RCC 7860 (cell line): ENCODE results near the gene MYL11.
"Not testable (repeated sequence)": the region's sequence is repeated elsewhere in the genome, so short reads cannot be mapped to it uniquely, and the experiment has no call there.

Experiments used
- DNase-seq: peaks from one replicate; pipeline ENCODE4 v3.0.0-alpha.2; 2015; ENCODE audit warnings: low spot score
- FAIRE-seq: peaks from 2 replicates; lab custom pipeline; 2012; peaks lifted over from hg19 to GRCh38; lab: Jason Lieb, UNC

Gene MYL11

GRCh38 chr16:30395155-30395991 is 20.8 kb downstream of the MYL11 start, which contains the start of gene ZNF48:
Gene ZNF48 (plus strand): TSS chr16:30395420. CDS start chr16:30395795, 375 bp downstream.
- peak; percentile 36 for DNase-seq
- FAIRE-seq, result no peak

DNA sequence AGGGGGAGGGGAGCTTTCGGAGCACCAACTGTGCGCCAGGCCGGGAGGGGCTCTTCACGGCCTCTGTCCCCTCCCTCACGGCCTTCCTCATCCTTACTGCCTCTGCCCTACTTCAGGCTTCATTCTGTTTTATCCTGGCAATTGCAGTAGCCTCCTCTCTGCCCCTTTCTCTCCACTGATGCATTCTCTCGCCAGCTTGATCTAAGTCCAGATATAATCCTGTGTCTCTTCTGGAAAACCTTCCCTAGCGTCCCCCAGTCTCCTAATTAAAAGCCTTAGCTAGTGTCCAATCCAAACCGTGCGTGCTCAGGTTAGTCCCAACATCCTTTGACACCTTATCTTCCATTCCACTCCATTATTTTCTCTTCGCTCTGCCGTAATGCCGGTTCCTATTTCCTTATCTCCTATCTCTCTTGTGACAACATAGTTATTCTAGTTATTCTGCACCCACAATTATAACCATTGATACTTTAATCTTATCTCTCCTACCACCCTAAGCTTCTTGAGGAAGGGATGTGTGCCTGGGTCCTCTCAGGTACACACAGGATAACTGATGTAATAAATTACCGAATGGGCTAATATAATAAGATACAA is 21.5 kb downstream of the MYL11 start:
- no peak for DNase-seq
- FAIRE-seq, result no peak

GRCh38 chr16:30396627-30397026 is 22.0 kb downstream of the MYL11 start:
- FAIRE-seq, result not testable (repeated sequence)

DNA sequence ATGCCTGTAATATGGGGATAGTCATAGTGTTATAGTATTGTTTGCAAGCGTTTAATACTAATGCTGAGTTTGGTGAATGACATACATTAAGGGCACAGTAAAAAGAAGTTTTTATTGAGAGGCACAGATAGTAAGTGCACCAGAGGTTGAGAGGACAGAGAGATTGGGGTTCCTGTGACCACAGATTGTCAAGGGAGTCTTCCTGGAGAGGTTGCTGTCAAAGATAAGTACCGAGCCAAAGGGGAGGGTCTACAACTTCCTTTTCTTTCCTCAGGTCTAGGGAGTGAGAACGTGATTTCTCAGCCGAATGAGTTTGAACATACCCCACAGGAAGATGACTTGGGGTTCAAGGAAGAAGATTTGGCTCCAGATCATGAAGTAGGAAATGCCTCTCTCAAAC is 22.5 kb downstream of the MYL11 start:
- FAIRE-seq, result no peak
- no peak for DNase-seq

More at GRCh38 chr16:30396627-30397026, 22.0 kb downstream of the MYL11 start:
- DNase-seq, result not testable (repeated sequence)

GRCh38 chr16:30397776-30398660 is 23.4 kb downstream of the MYL11 start:
- DNase-seq (no peak), FAIRE-seq (no peak)

DNA sequence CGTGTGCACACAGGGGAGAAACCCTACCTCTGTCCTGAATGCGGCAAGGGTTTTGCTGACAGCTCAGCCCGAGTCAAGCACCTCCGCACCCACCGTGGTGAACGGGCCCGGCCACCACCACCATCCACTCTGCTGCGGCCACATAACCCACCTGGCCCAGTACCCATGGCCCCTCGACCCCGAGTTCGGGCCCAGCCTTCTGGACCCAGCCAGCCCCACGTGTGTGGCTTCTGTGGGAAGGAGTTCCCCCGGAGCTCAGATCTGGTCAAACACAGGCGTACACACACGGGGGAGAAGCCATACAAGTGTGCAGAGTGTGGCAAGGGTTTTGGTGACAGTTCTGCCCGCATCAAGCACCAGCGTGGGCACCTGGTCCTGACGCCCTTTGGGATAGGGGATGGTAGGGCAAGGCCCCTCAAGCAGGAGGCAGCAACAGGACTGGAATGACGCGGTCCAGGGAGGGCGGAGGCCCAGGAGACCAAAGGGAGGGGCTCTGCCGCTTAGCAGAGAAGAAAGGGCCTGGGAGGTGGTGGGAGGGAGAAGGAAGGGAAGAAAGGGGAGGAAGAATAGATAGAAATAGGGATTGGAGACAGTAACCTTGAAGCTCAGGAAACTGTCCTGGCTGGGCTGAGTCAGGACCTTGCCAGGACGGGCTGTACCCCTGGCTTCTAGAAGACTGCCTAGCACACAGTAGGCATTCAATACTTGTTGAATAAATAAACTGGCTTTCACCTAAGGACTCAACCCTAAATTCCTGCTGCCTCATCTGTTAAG is 24.2 kb downstream of the MYL11 start:
- FAIRE-seq (no peak), DNase-seq (no peak)

DNA sequence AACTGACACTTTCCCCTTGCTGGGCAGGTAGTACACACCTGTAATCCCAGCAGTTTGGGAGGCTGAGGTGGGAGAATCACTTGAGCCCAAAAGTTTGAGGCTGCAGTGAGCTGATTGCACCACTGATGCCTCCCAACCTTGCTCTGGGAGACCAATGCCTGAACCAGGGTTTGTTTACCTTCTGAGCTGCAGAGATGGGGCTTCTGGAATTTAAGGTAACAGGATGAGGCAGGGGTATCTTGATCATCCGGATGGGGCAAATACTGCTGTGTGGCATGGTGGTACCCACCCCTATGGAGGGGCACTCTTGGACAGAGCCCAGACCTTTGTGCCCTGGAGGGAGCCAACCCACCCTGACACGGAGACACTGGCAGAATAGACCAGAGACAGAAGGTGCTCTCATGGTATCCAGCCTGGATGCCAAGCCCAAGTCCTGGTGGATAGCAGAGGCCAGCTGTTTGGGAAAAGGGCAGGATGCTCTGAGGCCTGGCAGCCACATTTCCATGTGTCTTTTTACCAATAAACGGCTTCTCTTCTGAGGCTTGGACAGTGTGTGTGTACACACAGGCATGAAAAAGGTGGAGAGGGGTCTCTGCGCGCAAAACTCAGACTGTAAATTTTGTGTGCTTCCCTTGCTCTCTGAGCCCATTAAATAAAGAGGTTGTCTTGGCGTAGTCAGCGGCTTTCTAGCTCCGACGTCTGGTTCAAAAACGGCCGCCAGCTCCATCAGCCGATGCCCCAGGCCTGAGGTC is 25.0 kb downstream of the MYL11 start:
- DNase-seq (no peak), FAIRE-seq (no peak)

- DNase-seq (no peak), FAIRE-seq (no peak)
These were observed 27.3 kb downstream of the MYL11 start for GRCh38 chr16:30401768-30402425.

DNA sequence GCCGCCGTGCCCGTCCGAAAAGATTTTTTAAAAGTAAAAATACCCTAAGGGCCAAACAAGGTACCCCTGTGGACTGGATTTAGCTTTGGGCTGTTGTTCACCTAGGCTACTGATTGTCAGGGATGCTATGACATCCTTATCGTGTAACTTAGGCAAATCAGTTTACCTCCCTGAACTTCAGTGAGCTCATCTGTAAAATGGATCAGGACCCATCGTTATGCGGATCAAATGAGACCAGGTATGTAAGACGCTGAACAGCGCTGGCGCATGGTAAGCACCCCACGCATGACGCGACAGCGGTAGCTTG is 32.1 kb downstream of the MYL11 start:
- FAIRE-seq, result no peak
- DNase-seq, result no peak

DNA sequence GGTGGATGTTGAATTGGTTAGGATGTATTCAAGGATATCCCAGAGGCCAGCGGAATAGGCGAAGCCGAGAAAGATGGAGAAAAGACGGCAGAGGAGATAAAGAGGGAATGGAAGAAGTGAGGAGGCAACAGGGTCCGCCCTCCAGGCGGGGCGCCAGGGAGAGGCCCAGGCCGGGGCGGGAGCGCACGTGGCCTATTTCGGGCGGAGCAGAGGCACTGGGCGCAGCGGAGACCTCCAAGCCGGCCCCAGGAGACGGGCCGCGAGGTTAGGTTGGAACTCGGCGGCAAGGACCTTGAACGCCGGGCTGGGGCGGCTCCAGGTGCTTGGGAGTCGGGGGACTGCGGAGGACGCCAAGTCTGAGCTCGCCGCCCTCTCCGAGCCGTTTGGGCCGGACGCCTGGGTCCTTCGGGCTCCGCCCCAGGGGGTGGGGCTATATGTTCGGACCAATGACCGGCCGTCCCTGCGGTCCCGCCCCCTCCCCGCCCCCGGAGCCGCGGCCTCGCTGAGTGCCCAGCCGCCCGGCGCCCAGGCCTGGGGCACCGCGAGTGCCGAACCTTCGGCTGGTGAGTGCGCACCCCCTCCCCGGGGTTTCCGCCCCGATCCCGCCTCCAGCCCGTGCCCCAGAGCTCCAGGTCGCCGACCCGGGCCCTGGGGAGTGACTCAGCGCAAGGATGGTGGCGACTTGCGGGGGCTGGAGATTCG is 32.7 kb downstream of the MYL11 start, which contains the start of gene ZNF771:
Gene ZNF771, plus strand, starts transcription at position 505 of the 702 bp plus-strand sequence. CDS start 448 bp downstream, outside the sequence.
- FAIRE-seq (no peak), DNase-seq (peak; percentile 45)

DNA sequence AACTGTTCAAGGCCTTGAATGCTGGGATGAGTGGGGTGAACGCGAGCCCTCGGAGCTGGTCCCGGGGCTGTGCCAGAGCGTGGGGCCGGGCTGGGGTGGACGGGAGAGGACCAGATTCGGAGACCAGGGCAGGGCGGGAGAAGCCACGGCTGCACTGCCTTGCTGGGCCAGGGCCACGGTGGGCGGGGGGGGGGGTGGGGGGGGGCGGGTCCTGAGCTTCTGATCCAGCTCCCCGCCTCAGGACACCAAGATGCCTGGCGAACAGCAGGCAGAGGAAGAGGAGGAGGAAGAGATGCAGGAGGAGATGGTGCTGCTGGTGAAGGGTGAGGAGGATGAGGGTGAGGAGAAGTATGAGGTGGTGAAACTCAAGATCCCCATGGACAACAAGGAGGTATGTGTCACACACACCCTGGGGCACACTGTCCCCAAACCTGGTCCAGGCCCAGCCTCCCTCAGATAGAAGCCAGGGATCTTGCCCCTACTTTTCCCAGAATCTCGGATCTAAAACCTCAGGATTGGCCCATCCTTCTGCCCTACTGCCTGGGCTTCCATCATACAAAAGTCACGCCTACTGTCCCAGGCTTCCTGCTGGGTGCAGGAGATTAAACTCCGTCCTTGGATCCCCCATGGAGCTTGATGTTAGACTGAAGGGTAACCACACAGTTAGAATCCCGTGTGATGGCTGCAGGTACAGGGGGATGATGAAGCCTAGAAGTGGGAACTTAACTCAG is 33.4 kb downstream of the MYL11 start:
- DNase-seq (no peak), FAIRE-seq (no peak)

DNA sequence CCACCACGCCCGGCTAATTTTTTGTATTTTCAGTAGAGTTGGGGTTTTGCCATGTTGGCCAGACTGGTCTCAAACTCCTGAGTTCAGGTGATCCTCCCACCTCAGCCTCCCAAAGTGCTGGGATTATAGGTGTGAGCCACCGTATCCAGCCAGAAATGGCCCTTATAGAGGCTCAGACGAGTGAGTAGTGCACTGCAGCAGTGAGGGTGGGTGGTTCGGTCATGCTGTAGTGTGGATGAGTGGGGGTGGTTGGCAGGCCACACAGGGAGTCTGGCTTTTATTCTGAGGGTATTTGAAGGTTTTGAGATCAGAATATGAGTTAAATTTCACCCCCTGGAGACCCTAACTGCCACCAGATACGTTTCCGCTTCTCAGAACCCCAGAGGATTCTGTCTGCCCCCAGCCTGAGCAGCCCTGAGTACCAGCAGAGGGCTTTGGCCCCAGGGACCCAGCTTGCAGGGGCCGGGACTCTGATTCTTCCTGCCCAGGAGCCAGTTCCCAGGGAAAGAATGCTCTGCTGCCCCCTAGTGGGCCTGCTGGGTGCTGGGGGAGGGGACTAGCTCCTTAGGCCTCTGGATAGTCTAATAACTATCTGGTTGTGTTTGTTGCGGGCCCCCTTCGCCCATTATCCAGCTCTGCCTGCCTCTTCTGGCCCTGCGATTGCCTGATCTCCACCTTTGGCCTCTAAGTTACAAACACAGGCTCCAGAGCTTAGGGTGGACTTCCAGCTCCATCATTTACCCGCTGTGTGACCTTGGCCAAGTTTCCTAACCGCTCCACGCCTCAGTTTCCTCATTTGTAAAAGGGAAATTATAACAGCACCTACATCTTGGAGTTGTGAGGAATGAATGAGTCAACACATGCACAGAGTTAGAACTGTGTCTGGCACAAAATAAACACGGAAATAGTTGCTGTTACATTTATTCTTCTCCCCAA is 34.8 kb downstream of the MYL11 start:
- FAIRE-seq (no peak), DNase-seq (peak; percentile 69)

DNA sequence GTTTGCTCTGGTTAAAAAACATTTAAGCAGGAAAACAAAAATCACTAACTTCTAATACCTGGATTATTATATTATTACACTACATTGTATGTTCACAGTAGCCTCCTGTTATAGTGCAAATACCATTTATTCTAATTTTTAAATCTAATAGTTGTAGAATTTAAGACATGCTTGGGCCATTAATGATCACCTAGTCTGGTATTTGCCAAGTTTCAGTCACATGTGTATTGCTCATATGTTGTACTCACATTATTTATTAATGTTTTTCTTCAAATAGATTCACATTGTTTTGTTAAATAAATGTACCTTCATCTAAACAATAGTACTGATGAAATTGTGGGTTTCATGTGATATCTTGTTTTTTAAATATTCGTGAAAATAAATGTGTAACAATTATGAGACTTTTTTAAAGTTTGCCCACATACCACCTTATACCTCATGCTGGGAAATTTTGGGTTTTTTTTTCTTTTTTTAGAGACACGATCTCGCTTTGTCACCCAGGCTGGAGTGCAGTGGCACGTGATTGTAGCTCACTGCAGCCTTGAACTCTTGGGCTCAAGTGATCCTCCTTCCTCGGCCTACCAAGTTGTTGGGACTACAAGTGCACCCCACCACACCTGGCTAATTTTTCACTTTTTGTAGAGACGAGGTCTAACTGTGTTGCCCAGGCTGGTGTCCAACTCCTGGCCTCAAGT is 38.7 kb downstream of the MYL11 start:
- DNase-seq, result no peak
- FAIRE-seq, result no peak

DNA sequence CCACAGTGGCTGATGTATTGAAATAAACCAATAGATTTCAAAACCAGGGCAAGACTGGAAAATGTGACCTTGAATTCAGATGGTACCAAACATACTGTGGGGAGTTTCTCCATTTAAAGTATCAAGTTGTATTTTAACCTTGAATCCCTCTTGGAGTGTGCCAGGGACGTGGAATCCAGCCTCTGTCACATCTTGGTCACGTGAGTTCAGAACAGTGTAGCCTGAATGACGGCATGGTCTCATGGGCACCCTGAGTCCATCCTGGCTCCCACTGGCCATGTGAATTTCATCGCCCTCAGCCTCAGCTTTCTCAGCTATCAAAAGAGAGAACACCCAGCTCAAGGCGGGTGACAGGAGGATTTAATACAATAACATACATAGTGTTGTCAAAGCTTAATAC is 39.6 kb downstream of the MYL11 start:
- no peak for FAIRE-seq
- no peak for DNase-seq

DNA sequence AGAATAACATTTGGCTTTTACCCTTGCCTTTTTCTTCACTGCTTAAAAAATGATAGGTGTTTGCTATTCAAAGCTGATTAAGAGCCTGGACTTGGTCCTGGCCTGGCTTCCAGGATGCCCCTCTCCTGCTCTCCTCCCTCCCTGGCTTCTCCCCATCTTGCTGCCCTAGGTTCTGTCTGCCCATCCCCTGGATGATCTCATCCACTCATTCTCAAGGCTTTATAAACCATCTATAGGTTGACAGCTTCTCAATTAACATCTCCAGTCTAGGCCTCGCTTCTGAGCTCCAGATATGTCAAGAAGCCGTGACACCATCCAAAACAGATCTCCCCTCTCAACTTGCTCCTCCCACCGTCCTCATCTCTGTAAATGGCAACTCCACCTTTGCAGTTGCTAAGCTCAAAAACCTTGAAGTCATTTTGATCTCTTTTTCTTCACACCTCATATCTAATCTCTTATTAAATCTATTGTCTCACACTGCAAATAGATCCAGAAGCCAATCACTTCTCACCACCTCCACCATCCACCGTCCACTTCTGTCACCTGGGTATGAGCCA is 41.5 kb downstream of the MYL11 start:
- DNase-seq, result no peak
- FAIRE-seq, result no peak
